PC-3 (cell line): ENCODE data around the gene EMC1. TPM values are rescaled to one million over a fixed set of nuclear protein-coding genes. Genes with fewer than 3 reads are reported as not detected.

Source experiments
- ATAC-seq: fragments of 200-7000 bp; cut with Tn5 transposase; 2 replicates; pipeline ENCODE4 v1.9.1; 2020; ENCODE audit warnings: mild to moderate bottlenecking, moderate library complexity
- Bru-seq: library from RNA; stranded (reverse); fragments of 400-500 nt; gene quantifications from one replicate; lab custom pipeline; 2021; lab: Mats Ljungman, UMichigan
- BruChase-seq, 2 experiments: library from RNA; stranded (reverse); fragments of 400-500 nt; gene quantifications; one replicate each; lab custom pipeline; 2021; lab: Mats Ljungman, UMichigan
- BruUV-seq: library from RNA; stranded (reverse); fragments of 400-500 nt; replicated peaks from 2 replicates; lab custom pipeline; 2021; lab: Mats Ljungman, UMichigan
- CTCF ChIA-PET: fragments of 300-600 bp; sonication (Branson Sonifier 250); formaldehyde crosslinking; loops from one replicate; lab custom pipeline; 2022; ENCODE audit warnings: antibody characterized with exemption; lab: Charles Lee
- POLR2A ChIA-PET: fragments of 300-600 bp; sonication (Branson Sonifier 250); formaldehyde crosslinking; loops from one replicate; lab custom pipeline; 2022; ENCODE audit warnings: antibody characterized with exemption; ENCODE audit not compliant: unreplicated experiment; lab: Charles Lee
- DNase-seq: peaks from one replicate; pipeline ENCODE4 v3.0.0-alpha.2; 2015
- H2AFZ ChIP-seq: fragments of 300-600 bp; sonication (generic); 2 replicates; pipeline ENCODE4 v1.6.0; 2016; ENCODE audit warnings: antibody characterized with exemption, low read length
- H3F3A ChIP-seq: fragments of 300-600 bp; sonication (generic); one replicate; pipeline ENCODE4 v1.6.0; 2017; ENCODE audit warnings: antibody characterized with exemption, low read length, control low read depth, mild to moderate bottlenecking; ENCODE audit not compliant: unreplicated experiment
- H3K27ac ChIP-seq: fragments of 300-600 bp; sonication (generic); 2 replicates; pipeline ENCODE4 v1.5.1; 2016; ENCODE audit warnings: mild to moderate bottlenecking, low read length
- H3K27me3 ChIP-seq: fragments of 300-600 bp; sonication (generic); 2 replicates; pipeline ENCODE4 v1.6.1; 2016; ENCODE audit warnings: low read length, mixed read lengths
- H3K36me3 ChIP-seq: fragments of 300-600 bp; sonication (generic); 2 replicates; pipeline ENCODE4 v1.6.1; 2016; ENCODE audit warnings: low read depth, mixed run types, low read length, mixed read lengths
- H3K4me1 ChIP-seq: fragments of 300-600 bp; sonication (generic); 2 replicates; pipeline ENCODE4 v1.5.1; 2016; ENCODE audit warnings: low read length; ENCODE audit not compliant: insufficient read depth
- H3K4me2 ChIP-seq: fragments of 300-600 bp; sonication (generic); 2 replicates; pipeline ENCODE4 v1.6.0; 2016; ENCODE audit warnings: low read length
- H3K4me3 ChIP-seq: fragments of 300-600 bp; sonication (generic); 2 replicates; pipeline ENCODE4 v1.5.1; 2016; ENCODE audit warnings: mild to moderate bottlenecking, low read length, mixed read lengths
- H3K79me2 ChIP-seq: fragments of 300-600 bp; sonication (generic); 2 replicates; pipeline ENCODE4 v1.6.1; 2017; ENCODE audit warnings: low read length, mixed read lengths
- H3K9ac ChIP-seq: fragments of 300-600 bp; sonication (generic); 2 replicates; pipeline ENCODE4 v1.6.0; 2016; ENCODE audit warnings: mild to moderate bottlenecking, low read length
- H3K9me2 ChIP-seq: fragments of 300-600 bp; sonication (generic); replicated peaks from 2 replicates; pipeline ENCODE4 v1.6.1; 2016; ENCODE audit warnings: mixed run types, low read length, mixed read lengths
- H3K9me3 ChIP-seq: fragments of 300-600 bp; sonication (generic); 2 replicates; pipeline ENCODE4 v1.6.1; 2016; ENCODE audit warnings: low read length, mixed read lengths
- H4K20me1 ChIP-seq: fragments of 300-600 bp; sonication (generic); 2 replicates; pipeline ENCODE4 v1.6.1; 2016; ENCODE audit warnings: low read length, mixed read lengths
- EZH2 ChIP-seq: fragments of 300-600 bp; sonication (generic); IDR thresholded peaks from one replicate; pipeline ENCODE4 v1.6.1; 2017; ENCODE audit warnings: antibody characterized with exemption, mild to moderate bottlenecking, low read length; ENCODE audit not compliant: unreplicated experiment
- EZH2phosphoT487 ChIP-seq: fragments of 300-600 bp; sonication (generic); IDR thresholded peaks from 2 replicates; pipeline ENCODE4 v1.6.1; 2018; ENCODE audit warnings: mild to moderate bottlenecking, antibody characterized with exemption, low read length, borderline replicate concordance
- intact Hi-C: fragments of 100-400 bp; cut with micrococcal nuclease; formaldehyde crosslinking; loops from 2 replicates; pipeline ENCODE4 v1.9.0; 2023
- long read RNA-seq: library from polyadenylated mRNA; unstranded; transcript quantifications from one replicate; pipeline ENCODE4 v2.0.0, GENCODE V29; 2021; ENCODE audit not compliant: unreplicated experiment
- total RNA-seq: library from RNA; depleted of rRNA; stranded (reverse); fragments of >200 nt; gene quantifications from 2 replicates; pipeline ENCODE4 v1.2.3, GENCODE V29; 2014; rRNA removed
- TF ChIP-seq, protein P1 (sequence below): fragments of 300-600 bp; sonication (generic); conservative IDR thresholded peaks from 2 replicates; pipeline ENCODE4 v1.5.1; 2017; ENCODE audit warnings: antibody characterized with exemption, low read depth, mild to moderate bottlenecking, low read length

EMC1 gene
- total RNA-seq (60.9 and 78.0 TPM in 2 replicates), Bru-seq, nascent RNA (percentile 74 among the genes with signal in this experiment), BruChase-seq, experiment 1, labeled RNA remaining after a 6-hour chase (percentile 88 among the genes with signal in this experiment), BruChase-seq, experiment 2, labeled RNA remaining after a 2-hour chase (percentile 79 among the genes with signal in this experiment)
- long read RNA-seq, full-length matches to known transcripts, result 122 of 202 reads
- long read RNA-seq, partial matches to known transcripts, result 23 of 202 reads
- long read RNA-seq, other reads (novel, unspliced or antisense), result 57 of 202 reads

DNA sequence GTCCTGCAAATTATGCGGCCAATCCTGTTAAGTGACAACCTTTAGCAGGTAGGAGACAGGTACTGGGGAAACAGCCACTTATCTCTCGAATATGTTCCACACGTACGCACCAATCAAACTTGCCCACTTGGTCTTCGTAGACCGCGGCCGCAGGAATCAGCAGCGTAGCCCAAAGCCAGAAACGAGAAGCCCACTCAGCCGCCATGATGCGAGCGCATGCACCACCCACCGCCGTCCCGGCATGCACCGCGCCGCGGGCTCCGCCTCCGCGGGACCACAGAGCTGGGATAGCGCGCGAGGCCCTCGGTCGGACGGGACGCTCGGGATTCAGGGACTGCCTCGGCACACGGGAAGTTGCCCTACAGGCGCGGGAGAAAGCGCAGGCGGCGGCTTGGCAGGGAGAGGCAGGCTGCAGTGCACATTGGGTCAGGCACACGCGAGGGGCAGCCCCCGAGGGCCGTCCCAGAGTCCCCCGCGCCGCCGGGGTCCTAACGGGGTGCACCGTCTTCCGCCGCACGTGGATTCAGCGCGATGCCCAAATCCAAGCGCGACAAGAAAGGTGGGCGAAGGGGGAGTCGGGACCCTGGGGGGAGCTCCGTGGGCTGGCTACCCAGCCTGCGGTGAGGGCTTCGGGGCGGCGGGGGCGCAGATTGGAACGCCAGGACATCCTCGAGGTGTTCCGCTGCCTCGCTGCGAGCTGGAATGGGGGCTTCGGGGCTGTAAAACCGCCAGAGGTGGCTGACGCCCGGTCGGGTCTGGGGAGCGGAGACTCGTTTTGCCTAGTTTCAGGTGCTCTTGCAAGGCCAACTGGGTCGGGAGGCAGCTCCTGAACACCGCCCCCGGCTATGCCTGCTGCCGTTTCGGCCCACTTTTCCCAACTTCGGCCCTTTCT, at the start of gene EMC1, which contains the start of gene MRTO4:
Gene EMC1 (minus strand): TSS at position 220 of the 892 bp plus-strand sequence. CDS start 15 bp downstream, at position 205.
Gene MRTO4 (plus strand): TSS at position 501 of the 892 bp plus-strand sequence. CDS start 31 bp downstream, at position 532.
- Histone ChIP-seq H3K4me1 (peaks cover 22% of the 10 kb centered on the region), H3K27me3 (no peaks in the 10 kb centered on the region), H3K27ac (peak within 1 kb of the TSS; percentile 85), H4K20me1 (peaks cover 29% of the 10 kb centered on the region), H3K9me2 (no peaks in the 10 kb centered on the region), H3F3A (no peaks in the 10 kb centered on the region), H3K4me2 (peak within 1 kb of the TSS; percentile 84), H3K4me3 (peak within 1 kb of the TSS; percentile 96), H3K9me3 (no peaks in the 10 kb centered on the region), H3K79me2 (peaks cover 93% of the 10 kb centered on the region), H3K9ac (peak within 1 kb of the TSS; percentile 97), H3K36me3 (peaks cover 27% of the 10 kb centered on the region), H2AFZ (peak within 1 kb of the TSS; percentile 73)
- peak; percentile 80 for DNase-seq
- TF ChIP-seq EZH2, result no peak
- intact Hi-C loops, result no loop called here
- peak; percentile 91 for ATAC-seq
- CTCF ChIA-PET, result no interaction called here
- POLR2A ChIA-PET, result interaction anchor here (0.7 kb wide), 2 partner anchors 13 to 368 kb away, joined by 3 to 4 read pairs; no protein-coding TSS in a partner anchor
- TSS peak; percentile 73 for BruUV-seq

- POLR2A ChIA-PET, result no interaction called here
- peaks cover 19% of the 10 kb centered on the region for H3K36me3 ChIP-seq
Measured at GRCh38 chr1:19300211-19300610, 48.9 kb upstream of the EMC1 start.

DNA sequence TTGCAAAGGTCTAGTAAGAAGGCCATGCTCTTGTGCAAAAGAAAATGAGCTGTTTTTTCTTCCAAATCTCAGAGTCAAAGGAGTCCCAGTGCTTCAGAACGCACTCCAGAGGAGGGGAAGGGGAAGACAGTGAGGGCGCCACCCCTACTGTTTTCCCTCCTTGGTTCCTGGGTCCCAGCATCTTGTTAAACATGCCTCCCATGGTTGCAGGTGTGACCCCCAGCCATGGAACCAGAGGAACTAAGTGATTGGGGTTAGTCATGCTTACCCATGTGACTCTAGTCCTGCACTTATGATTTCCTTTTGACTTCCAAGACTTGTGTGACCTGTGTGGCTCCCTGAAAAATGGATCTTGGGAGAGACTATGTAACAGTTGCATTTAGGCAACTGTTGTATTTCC, 43.3 kb upstream of the EMC1 start:
- H3K9me2 ChIP-seq, result no peaks in the 10 kb centered on the region
- H3K79me2 ChIP-seq, result no peaks in the 10 kb centered on the region
- ChIA-PET CTCF (no interaction called here), POLR2A (no interaction called here)
- intact Hi-C loops, result no loop called here
- peaks cover 6% of the 10 kb centered on the region for H3K9me3 ChIP-seq
- H3K27me3 ChIP-seq, result no peaks in the 10 kb centered on the region
- H3K4me2 ChIP-seq, result no peak overlapping the region
- H3K9ac ChIP-seq, result no peak overlapping the region
- no peak for TF ChIP-seq EZH2phosphoT487
- no peak for TF ChIP-seq EZH2
- TF ChIP-seq, protein P1, sequence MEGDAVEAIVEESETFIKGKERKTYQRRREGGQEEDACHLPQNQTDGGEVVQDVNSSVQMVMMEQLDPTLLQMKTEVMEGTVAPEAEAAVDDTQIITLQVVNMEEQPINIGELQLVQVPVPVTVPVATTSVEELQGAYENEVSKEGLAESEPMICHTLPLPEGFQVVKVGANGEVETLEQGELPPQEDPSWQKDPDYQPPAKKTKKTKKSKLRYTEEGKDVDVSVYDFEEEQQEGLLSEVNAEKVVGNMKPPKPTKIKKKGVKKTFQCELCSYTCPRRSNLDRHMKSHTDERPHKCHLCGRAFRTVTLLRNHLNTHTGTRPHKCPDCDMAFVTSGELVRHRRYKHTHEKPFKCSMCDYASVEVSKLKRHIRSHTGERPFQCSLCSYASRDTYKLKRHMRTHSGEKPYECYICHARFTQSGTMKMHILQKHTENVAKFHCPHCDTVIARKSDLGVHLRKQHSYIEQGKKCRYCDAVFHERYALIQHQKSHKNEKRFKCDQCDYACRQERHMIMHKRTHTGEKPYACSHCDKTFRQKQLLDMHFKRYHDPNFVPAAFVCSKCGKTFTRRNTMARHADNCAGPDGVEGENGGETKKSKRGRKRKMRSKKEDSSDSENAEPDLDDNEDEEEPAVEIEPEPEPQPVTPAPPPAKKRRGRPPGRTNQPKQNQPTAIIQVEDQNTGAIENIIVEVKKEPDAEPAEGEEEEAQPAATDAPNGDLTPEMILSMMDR, result no peak
- H3K36me3 ChIP-seq, result peaks cover 17% of the 10 kb centered on the region
- H3K4me1 ChIP-seq, result no peaks in the 10 kb centered on the region
- H2AFZ ChIP-seq, result no peak overlapping the region
- DNase-seq (no peak), ATAC-seq (no peak)
- no peaks in the 10 kb centered on the region for H4K20me1 ChIP-seq
- H3K27ac ChIP-seq, result no peak overlapping the region
- H3K4me3 ChIP-seq, result no peak overlapping the region
- BruUV-seq, result no TSS peak
- no peaks in the 10 kb centered on the region for H3F3A ChIP-seq

More at GRCh38 chr1:19300211-19300610, 48.9 kb upstream of the EMC1 start:
- no peak overlapping the region for H3K27ac ChIP-seq
- no peaks in the 10 kb centered on the region for H4K20me1 ChIP-seq
- no peaks in the 10 kb centered on the region for H3F3A ChIP-seq
- no peak overlapping the region for H3K4me3 ChIP-seq
- no peaks in the 10 kb centered on the region for H3K79me2 ChIP-seq
- no peaks in the 10 kb centered on the region for H3K4me1 ChIP-seq
- H3K9ac ChIP-seq, result no peak overlapping the region
- ATAC-seq (no peak), DNase-seq (no peak)
- no peak overlapping the region for H3K4me2 ChIP-seq
- no peaks in the 10 kb centered on the region for H3K9me2 ChIP-seq
- CTCF ChIA-PET, result no interaction called here
- TF ChIP-seq EZH2 (no peak), EZH2phosphoT487 (no peak)
- TF ChIP-seq, protein P1, result no peak
- no peak overlapping the region for H2AFZ ChIP-seq
- intact Hi-C loops, result no loop called here
- no peaks in the 10 kb centered on the region for H3K9me3 ChIP-seq
- H3K27me3 ChIP-seq, result no peaks in the 10 kb centered on the region
- no TSS peak for BruUV-seq
